ENCODE data around the gene PPM1N.

Gene PPM1N

GRCh38 chr19:45484273-45484945 lies 13.8 kb upstream of the PPM1N start:
- TF ChIP-seq GLIS3 (CRISPR knock-in tag; IDR thresholded peaks at IDR 0.05) = no peak
- no peak for TF ChIP-seq POU6F1 (CRISPR knock-in tag; IDR thresholded peaks at IDR 0.05; ENCODE audit: borderline replicate concordance, low read depth)
- no peak for TF ChIP-seq OSR1 (CRISPR knock-in tag; IDR thresholded peaks at IDR 0.05)
- no peak for TF ChIP-seq ISL1 (CRISPR knock-in tag; IDR thresholded peaks at IDR 0.05)
- no peak for TF ChIP-seq ZC3H10 (CRISPR knock-in tag; IDR thresholded peaks at IDR 0.05)
- TF ChIP-seq TSHZ2 (CRISPR knock-in tag; IDR thresholded peaks at IDR 0.05) = no peak
- no peak for TF ChIP-seq ZNF8 (CRISPR knock-in tag; IDR thresholded peaks at IDR 0.05)
- ATAC-seq = no peak

GRCh38 chr19:45485305-45486077 lies 12.8 kb upstream of the PPM1N start:
- TF ChIP-seq CSDC2 (CRISPR knock-in tag; IDR thresholded peaks at IDR 0.05) (0 out of 2 replicates have a peak, but pooled peaks have one; percentile 44), TSHZ2 (CRISPR knock-in tag; IDR thresholded peaks at IDR 0.05) (peak; percentile 63; the same call in 1 of the 2 replicates), BACH2 (CRISPR knock-in tag; IDR thresholded peaks at IDR 0.05; ENCODE audit: borderline replicate concordance) (no peak)
- ATAC-seq = peak; percentile 98

GRCh38 chr19:45488708-45489107 lies 9.5 kb upstream of the PPM1N start:
- TF ChIP-seq BACH2 (CRISPR knock-in tag; IDR thresholded peaks at IDR 0.05; ENCODE audit: borderline replicate concordance) (no peak), PATZ1 (CRISPR knock-in tag; IDR thresholded peaks at IDR 0.05; ENCODE audit: borderline replicate concordance) (no peak), ZNF70 (CRISPR knock-in tag; IDR thresholded peaks at IDR 0.05) (no peak), ISL1 (CRISPR knock-in tag; IDR thresholded peaks at IDR 0.05) (no peak), GLIS3 (CRISPR knock-in tag; IDR thresholded peaks at IDR 0.05) (no peak)
- ATAC-seq = no peak

- no peak for TF ChIP-seq CSRNP3 (CRISPR knock-in tag; IDR thresholded peaks at IDR 0.05)
- no peak for ATAC-seq
Measured at GRCh38 chr19:45489216-45489855, 8.9 kb upstream of the PPM1N start.

Data from SK-N-SH treated with all-trans-retinoic acid at 6 μM for 48 hours (cell line).